Middle frontal gyrus (tissue), 1 donor: ENCODE data around the gene ARFGAP1.

ENCODE experiments used
- DNase-seq: peaks from one replicate; pipeline ENCODE4 v3.0.0-alpha.2; 2015; ENCODE audit warnings: low spot score; ENCODE audit errors: extremely low spot score

ARFGAP1 gene

DNA sequence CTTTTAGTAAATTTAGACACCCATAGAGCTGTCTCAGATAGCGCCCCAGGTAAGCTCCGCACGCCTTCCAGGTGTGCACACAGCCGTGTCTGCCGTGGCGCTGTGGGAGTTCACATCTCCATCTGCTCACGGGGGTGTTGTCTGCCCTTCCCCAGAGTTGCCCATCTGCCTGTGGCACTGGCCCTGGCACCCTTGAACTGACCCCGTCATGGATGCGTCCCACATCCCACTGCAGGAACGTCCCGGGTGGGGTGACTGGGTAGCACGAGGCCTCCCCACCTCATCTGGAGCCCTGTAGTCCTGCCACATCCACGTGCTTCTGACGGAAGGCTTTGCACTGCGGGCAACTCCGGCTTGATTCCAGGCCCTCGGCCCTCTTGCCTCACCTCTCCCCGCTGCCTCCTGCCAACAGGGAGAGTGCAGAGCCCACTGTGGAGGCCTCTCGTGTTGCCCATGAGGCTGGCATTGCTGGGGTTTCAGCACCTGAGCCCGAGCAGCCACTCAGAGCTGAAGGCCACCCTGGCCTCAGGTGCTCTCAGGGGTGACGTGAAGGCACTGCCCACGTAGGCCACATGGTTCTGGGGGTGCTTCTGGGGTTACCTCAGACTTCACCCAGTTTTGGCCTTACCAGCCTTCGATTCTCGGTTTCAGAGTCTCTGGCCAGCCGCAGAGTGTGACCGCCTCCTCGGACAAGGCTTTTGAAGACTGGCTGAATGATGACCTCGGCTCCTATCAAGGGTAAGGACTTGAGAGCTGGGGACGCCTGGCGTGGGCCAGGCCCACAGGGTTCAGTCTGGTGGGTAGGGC is 5.1 kb downstream of the ARFGAP1 start:
- DNase-seq, result no peak

DNA sequence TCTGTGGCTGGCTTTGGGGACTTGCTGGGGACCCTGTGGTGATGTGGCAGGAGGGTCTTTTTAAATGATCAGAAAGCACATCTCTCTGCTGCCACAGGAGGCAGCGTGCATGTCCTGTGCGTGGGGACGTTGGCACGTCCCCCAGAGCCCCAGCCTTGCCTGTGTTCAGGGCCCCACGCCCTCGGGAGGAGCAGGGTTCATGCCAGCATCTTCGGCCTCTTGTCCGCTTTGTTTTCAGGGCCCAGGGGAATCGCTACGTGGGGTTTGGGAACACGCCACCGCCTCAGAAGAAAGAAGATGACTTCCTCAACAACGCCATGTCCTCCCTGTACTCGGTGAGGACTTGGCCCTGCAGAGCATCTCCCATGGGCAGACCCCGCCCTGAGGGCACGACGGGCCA is 6.0 kb downstream of the ARFGAP1 start:
- no peak for DNase-seq

DNA sequence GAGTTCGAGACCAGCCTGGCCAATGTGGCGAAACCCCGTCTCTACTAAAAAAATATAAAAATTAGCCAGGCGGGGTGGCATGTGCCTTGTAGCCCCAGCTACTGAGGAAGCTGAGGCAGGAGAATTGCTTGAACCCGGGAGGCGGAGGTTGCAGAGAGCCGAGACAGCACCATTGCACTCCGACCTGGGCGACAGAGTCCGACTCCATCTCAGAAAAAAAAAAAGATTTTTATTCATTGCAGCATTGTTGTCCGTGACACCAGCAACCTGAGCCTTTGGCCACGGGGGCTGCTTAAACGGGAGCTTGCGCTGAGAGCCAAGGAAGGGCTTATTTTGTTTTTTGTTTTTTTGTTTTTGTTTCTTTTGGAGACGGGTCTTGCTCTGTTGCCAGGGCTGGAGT is 7.3 kb downstream of the ARFGAP1 start:
- no peak for DNase-seq

DNA sequence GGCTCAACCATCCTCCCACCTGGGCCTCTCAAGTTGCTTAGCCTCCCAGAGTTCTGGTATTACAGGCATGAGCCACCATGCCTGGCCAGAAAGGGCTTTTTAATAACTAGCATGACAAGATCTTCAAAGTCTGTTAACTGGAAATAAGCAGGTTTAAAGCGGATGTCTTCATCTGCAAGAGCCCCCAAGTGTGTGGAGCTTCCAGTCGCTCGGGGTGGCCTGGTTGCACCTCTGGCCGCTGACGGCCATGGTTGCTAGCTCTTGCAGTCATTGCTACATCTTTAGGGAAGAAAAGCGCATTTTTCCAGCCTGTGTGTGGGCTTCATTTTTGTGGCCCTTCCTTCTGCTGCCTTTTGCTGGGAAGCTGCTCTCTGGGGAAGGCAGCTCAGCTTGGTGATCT is 7.8 kb downstream of the ARFGAP1 start:
- no peak for DNase-seq

DNA sequence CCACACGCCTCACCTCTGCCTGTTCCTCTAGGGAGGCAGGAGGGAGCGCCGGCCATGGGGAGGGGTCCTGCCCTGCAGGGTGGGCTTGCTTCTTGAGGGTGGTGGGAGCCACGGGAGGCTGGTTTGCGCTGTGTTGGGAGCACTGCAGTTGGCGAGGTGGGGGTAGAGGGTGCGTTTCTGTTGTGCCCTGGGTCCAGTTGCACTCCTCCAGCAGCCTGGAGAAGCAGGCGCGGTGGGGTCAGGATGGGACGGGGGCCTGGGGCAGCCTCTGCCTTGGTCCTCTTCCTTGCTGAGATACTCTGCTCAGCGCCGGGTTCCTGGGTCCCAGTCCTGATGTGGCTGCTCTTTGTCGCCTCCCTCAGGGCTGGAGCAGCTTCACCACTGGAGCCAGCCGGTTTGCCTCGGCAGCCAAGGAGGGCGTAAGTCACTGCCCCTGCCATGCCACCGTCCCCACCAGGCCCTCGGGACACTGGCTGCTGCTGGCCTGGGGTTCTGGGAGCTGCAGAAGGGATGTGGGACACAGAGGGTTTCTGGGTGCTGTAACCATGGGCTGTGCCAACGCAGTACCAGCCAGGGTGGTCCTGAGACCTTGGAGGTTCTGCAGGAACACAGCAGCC is 8.4 kb downstream of the ARFGAP1 start:
- DNase-seq, result no peak

DNA sequence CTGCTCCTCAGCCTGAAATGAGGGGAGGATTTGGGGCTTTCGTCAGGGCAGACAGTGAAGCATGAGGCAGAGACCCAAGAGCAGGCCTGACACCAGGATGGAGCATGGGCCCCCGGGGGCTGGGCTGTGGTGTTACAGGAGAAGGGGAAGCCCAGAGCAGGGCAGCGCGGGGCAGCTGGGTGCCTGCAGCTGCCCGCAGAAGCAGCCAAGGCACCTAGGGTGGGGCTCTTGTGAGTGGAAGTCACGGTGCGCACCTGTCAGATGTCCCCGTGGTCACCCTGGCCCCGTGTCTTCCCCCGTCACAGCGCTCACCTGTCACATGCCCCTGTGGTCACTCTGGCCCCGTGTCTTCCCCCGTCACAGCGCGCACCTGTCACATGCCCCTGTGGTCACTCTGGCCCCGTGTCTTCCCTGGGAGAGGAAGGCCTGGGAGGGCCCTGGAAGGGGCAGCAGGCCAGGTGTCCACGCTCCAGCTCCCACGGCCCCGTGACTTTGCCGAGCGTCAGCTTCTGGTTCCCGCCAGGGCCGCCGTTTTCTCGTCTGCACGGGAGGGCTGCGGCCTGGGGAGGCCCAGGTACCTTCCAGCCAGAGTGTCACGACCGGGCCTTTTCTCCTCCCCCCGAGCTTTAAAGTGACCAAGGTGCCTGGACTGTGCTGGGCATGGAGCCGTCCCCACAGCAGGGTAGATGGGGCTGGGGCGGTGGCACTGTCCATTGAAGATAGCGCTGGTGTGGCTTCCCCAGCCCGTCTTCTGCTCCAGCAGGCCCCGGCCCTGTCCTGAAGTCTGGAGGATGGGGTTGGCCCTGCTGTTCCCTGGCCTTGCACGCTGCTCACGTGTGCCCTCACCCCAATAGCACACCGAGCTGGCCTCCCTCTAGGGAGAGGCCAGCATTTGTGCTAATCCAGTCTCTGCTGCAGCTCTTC is 9.4 kb downstream of the ARFGAP1 start:
- DNase-seq, result no peak

DNA sequence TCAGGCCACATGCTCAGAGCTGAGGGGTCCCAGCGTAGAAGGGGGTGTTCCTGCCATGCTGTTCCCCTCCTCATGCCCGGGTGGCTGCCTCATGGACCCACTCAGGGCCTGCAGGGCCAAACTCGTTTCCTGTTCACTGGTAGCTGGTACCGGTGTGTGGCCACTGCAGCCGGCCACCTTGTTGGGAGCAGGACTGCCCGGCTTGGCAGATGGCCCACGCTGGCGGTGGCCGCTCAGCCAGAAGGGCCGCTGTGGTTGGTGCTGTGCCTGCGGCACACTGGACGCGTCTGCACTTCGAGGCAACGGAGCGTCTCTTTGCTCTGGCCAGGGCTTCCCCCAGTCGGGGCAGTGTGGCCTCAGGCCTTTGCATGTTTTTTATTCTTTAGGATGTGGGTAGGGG is 10.3 kb downstream of the ARFGAP1 start:
- DNase-seq, result no peak

DNA sequence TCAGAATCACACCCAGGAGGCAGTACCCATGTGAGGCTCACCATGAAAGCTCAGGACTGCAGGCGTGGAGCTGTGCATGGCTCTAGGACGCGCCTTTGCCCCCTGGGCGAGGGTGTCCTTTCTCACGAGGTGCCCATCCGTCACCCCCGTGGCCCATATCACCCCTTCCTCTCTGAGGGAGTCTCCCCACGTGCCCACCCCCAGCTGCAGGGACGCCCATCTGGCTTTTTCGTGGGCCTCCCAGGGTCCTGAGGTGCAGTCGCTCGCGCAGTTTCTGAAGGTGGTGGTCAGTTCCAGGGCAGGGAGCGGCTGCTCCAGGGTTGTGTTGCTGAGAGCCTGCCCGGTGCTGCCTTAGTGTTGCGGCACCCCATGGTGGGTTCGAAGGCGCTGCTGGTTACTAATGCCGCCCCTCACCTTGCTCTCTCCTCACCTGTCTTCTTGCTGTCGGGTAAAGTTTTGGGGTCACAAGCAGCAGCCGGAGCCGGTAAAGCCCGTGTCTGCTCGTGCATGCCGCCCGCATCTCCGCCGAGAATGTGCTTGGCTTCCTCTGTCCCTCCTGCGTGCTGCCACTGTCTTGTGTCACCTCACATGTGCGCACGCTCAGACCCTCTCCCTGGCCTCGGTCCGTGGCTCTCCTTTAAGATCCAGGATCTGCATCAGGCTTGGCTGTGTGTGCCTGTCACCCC is 10.9 kb downstream of the ARFGAP1 start:
- DNase-seq, result no peak

DNA sequence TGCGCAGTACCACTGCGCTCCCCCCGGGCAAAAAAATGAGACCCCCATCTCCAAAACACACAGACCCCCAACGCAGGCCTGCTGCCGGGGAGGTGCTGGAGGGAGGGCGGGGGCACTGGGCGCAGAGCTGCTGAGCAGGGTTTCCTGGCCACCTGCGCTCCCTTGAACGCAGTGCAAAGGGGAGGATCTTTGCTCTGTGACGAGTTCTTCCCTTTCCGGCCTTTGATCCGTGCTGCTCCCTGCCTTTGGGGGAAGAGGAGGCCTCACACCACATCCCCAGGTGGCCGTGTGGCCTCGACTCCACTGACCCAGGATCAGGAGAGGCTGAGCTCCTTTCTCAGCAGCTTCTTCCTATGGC is 11.4 kb downstream of the ARFGAP1 start:
- DNase-seq, result no peak

DNA sequence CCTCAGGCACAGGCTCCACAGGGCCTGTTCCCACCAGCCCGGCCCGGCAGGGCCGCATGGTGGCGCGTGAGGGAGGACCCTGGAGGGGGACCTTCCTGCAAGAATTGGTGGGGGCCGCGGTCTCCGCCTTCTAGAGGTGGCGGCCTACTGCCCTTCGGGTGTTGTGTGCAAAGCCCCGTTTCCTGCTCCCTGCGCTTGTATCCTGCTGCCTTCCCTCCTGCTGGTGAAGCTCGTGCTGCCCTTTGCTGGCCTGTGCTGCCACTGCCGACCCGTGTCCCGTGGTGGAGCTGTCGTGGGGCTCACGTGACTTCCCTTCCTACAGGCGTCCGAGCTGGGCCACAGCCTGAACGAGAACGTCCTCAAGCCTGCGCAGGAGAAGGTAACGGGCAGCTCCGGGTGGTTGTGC is 11.9 kb downstream of the ARFGAP1 start:
- DNase-seq, result no peak

DNA sequence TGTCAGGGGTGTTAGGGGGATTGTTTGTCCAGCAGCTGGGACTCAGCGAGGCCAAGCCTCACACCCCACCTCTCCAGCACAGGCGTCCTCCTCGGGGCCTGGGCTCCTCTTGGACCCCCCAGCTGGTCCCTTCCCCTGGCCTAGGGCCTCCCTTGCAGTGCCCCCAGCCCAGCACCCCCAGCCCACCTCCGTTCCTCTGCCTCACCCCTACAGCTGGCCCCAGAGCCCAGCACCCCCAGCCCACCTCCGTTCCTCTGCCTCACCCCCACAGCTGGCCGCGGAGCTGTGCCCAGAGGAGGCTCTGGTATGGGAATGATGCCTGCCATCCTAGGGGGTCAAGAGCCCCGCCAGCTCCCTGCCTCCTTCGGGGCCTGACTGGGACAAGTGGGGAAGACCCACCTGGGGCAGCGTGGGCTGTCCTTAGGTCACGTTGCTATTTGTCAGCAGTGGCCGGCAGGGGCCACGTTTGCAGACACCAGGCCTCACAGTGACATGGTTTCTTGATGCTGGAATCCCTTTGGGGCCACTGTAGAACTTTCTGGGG is 12.4 kb downstream of the ARFGAP1 start:
- DNase-seq, result no peak

DNA sequence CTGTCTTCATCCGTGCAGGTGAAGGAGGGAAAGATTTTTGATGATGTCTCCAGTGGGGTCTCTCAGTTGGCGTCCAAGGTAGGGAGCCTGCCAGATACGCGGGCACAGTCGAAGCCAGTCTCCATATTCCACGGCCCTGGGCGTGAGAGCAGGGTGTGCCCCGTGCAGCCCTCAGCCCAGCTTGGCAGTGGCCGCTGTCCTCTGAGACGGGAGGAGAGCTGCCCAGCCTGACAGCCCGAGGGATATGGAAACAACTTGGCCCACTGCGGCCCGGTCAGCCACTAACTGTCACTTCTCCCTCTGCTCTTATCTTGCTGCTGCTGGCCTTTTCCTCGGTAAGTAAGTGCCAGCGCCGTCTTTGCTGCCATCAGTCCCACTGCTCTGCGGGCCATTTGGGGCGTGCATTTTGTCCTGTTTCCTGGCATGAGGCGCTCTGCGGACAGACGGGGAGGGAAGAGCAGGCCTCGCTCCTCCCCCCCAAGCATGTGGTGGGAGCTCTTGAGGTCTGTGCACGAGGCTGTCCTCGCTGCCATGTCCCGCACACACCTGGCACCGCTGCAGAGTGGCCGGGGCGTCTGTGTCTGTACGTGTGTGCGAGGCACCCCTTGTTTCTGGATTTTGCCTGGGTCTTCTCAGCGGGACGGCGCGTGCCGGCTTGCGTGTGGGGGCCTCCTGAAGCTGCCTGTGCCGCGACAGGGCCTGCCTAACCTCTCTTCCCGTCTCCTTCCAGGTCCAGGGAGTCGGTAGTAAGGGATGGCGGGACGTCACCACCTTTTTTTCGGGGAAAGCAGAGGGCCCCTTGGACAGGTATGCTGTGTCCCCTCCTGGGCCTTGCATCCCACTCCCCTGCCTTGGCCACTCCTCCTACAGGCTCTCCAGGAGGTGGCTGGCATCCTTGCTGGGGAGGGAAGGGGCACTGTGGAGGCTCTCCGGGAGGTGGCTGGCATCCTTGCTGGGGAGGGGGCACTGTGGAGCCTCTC is 13.3 kb downstream of the ARFGAP1 start:
- no peak for DNase-seq

DNA sequence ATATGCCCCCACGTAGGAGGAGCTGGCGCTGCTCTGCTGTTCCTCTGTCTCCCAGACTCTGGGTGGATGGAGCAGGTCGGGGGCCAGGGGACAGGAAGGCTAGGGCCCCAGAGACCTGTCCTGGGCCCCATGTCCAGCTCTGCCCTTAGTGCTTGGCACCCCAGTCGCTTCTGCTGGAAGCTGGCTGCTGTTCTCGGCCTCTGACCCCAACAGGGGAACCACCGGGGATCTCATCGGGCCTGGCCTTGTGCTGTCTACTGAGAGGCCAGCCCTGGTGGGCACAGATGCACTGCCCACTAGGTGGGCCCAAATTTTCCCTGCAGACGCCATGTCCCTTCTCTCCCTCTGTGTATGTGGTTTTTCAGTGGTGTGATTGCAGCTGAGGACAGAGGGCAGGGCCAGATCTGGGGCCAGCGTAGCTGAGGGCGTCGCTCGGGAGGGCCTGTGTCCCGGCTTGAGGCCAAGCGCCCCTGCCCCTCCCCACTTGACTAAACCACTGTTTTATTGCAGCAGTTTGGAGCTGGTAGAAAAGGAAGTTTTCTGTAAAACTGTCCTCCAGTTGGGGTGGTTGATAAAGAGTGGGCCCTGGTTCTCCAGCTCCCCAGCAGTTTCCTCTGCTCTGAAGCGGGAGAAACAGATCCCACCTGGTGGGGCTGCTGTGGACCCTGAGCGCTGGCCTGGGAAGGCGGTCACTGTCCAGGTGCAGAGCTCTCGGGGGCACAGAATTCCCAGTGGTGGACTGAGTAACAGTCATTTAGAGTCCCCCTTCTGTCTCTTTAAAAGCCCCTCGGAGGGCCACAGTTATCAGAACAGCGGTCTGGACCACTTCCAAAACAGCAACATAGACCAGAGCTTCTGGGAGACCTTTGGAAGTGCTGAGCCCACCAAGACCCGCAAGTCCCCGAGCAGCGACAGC is 14.4 kb downstream of the ARFGAP1 start:
- DNase-seq, result no peak

DNA sequence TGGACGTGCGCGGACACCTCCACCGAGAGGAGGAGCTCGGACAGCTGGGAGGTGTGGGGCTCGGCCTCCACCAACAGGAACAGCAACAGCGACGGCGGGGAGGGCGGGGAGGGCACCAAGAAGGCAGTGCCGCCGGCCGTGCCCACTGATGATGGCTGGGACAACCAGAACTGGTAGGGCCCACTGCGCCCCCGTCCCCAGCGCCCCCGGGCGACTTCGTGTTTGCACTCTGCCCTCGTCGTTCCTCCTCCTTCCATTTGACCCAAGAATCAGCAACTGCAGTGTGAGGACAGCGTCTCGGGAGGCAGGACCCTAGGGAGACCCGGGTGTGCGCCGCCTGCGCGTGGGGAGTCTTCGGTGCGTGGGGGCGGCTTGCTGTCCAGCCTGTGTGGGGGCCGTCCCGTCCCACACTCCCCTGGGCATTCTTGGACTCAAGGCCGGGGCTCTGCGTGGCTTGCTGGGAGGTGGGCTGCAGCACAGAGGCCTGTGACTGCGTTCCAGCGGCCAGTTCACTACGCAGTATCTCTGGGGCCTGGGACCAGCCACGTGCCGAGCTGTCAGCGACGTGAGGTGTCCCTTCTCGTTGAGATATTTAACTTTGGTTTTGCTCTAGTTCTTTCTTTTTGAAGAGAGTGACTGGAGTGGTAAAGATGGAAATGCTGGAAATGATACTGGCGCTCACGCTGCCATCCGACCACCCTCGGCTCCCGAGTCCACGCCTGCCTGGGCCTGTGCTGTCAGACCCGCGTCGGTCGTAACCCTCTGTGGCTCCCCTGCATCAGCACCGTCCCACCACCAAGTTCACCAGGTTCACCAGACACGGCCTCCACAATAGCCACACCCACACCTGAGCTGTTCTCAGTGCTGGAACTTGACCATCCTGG is 15.3 kb downstream of the ARFGAP1 start:
- DNase-seq, result no peak

DNA sequence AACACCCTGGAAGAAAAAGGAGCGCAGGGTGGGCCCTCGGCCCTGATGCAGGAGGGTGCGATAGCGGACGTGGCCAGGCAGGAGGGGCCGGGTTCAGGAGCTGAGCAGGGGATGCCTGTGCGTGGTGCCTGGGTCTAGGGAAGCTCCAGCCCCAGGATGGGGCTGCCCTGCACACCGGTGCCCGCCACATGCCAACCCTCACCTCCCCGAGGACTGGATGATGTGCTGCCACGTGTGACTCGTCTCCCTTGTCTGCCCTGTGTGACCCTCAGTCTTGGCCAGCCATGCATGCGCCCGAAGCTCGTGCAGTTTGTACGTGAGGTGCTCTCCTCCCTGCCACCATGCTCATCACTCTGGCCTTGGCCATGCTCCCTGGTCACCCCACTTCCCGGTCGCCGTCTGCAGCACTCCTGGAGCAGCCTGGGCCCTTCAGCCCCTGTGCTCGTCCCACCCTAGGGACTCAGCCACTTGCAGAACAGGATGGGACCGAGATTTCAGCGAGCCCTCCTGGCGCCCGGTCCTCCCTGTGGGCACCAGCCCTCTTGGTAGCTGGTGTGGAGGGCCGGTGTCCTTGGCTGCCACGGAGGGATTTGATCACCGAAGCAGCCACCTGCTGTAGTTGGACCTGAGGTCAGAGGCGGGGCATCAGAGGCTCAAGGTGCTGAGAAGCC is 16.1 kb downstream of the ARFGAP1 start:
- DNase-seq, result no peak

DNA sequence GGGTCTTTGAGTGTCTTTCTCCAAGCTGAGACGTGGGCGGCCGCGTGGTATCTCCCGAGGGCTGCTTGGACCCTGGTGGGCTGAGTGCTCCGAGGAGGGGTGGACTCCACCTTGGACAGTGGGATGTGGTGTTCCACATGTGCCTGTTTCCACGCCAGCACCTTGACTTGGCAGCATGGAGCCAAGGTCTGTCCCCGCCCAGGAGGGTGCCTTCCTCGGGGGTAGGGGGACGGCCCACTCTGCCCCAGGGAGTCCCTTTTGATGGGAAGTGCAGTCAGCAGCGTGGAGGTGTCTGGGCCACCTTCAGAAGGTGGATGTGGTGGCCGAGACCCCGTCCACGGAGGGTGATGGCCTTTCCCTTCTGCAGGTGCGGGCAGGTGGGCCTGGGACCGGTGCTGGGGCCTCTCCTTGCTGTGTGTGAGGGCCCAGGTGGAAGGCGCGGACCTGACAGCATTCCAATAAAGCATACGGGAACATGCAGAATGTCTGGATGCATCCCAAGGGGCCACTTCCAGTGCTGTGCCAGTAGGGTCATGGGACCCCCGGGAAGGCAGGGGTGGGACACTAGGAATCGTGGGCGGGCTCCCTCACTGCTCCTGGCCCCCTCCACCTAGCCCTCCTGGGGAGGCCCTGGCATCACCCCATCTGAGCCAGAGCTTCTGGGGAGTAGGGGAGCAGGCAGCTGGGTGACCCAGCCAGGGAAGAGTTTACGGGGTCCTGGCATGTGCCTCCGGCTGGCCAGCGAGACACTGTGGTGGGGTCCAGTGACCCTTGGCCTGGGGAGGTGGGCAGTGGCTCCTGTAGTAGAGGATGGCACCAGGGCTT is 16.9 kb downstream of the ARFGAP1 start:
- no peak for DNase-seq
